GM19438 (cell line): ENCODE data around the gene TRIM49D1.
"Not testable (repeated sequence)": the region's sequence is repeated elsewhere in the genome, so short reads cannot be mapped to it uniquely, and the experiment has no call there.

Experiments used
- ATAC-seq: cut with Tn5 transposase; IDR thresholded peaks from one replicate; pipeline ENCODE4 v1.9.1; 2021; ENCODE audit warnings: low read depth; ENCODE audit not compliant: unreplicated experiment

Gene TRIM49D1, protein sequence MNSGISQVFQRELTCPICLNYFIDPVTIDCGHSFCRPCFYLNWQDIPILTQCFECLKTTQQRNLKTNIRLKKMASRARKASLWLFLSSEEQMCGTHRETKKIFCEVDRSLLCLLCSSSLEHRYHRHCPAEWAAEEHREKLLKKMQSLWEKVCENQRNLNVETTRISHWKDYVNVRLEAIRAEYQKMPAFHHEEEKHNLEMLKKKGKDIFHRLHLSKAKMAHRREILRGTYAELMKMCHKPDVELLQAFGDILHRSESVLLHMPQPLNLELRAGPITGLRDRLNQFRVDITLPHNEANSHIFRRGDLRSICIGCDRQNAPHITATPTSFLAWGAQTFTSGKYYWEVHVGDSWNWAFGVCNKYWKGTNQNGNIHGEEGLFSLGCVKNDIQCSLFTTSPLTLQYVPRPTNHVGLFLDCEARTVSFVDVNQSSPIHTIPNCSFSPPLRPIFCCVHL

DNA sequence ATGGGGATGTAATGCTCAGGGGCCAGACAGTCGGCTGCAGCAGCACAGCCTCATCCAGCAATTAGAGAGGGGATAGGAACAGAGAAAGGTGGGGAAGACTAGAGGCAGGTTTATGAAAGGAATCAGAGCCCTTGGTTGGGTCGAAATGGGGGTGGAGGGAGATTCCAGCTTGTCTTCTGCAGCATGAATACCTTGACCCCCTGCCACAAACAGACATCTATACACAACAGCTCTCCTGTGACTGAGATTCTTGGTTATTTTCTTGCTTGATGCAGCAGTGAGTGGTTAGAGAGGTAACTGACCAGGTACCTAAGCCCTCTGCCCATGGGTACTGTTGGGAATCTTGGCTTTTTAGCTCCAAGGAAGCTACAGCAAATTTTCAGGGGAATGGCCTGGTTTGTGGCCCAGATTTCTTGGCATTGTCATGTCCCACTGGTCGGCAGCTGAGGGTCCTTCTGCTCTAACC lies at the start of gene TRIM49D1:
TRIM49D1 (minus strand) TSS at position 51 of the 466 bp plus-strand sequence. CDS start 4,535 bp downstream, outside the sequence.
- ATAC-seq: no peak

DNA sequence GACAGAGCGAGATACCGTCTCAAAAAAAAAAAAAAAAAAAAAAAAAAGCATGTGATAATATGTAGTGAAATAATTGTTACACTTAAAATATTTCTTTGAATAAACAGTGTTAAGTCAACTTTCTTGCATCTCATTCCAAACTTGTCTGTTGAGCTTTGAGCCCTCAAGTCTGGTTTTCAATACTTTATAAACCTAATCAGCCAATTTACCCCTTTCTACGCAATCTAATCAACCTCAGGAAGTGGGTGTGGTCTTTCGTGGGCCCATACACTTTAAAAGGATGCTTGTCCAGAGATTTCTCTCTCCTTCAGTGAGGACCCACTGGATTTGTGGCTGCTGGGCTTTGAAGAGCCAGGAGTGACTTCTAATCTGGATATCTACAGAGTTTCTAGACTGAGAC lies 43.7 kb upstream of the TRIM49D1 start, which contains the start of gene TRIM64:
TRIM64 (plus strand) TSS at position 301 of the 400 bp plus-strand sequence. CDS start 2,467 bp downstream, outside the sequence.
- ATAC-seq: not testable (repeated sequence)

DNA sequence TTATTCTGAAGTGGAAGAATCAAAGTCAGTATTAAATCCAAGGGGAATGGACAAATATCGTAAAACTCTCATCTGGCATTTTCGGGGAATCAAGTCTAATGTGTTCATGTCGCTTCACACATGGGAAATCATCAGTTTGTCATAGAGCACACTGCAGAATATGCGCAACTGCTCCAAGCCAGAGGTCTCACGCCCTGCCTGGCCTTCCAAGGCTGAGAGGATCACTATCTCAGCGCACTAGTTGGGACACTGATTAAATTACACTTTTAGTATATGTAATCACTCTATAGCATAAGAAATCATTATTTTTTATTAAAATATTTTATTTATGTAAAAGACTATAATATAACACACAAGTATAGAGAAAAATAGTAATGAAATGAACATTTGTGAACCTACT lies 38.8 kb upstream of the TRIM49D1 start:
- not testable (repeated sequence) for ATAC-seq

DNA sequence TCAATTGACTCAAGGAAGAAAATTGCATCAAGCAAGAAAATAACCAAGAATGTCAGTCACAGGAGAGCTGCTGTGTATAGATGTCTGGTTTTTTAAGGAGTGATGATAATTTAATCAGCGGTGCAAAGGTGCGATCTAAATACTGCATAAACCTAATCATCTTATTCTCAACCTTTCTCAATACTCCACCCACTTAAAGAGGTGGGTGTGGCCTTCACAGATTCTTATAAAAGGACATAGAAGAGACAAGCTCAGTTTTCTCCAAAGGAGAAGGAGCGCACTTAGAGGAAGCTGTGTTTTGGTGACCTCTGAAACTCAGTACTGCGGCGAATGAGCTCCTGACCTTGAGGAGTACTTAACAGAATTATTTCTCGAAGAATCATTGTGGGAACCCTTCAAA lies 1.7 kb upstream of the TRIM49D1 start, which contains the start of gene TRIM49D2:
TRIM49D2 (plus strand) TSS at position 301 of the 400 bp plus-strand sequence. CDS start 2,698 bp downstream, outside the sequence.
- ATAC-seq: not testable (repeated sequence)

DNA sequence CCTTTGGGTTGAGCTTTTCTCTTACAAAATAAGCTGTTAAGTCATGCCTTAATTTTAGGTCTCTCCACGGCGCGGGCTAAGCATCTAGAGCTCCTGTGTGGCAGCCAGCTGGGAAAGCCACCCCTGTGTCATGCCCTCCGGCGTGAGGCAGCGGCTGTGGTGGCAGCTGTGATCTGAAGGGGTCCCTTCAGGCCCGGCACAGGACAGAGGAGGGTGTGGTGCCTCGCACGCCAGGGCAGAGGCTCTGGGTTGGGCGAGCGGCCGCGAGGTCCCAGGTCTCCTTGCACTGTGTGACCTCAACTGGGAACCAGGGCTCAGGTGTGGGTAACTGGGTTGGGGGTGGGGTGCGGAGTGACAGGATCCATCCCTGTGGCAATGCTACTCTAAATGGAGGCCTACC lies 21.2 kb downstream of the TRIM49D1 start:
- not testable (repeated sequence) for ATAC-seq

DNA sequence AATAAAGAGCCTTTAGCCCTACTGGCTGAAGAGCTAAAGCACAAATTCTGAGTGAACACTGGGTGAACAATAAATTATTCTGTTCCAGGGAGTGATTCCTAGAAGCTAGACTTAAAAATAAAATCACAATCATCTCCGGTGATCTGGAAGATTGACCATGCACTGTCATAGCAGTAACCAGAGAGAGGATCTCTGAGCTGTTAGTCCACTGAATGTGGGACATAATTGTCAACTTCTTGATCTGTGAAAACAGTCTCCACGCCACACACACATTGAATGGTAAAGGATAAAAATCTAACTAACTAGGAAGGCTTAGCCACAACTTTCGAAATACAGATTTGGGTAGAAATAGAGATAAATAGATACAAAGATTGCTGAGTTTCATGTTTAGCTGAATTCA lies 28.8 kb downstream of the TRIM49D1 start:
- ATAC-seq: not testable (repeated sequence)

DNA sequence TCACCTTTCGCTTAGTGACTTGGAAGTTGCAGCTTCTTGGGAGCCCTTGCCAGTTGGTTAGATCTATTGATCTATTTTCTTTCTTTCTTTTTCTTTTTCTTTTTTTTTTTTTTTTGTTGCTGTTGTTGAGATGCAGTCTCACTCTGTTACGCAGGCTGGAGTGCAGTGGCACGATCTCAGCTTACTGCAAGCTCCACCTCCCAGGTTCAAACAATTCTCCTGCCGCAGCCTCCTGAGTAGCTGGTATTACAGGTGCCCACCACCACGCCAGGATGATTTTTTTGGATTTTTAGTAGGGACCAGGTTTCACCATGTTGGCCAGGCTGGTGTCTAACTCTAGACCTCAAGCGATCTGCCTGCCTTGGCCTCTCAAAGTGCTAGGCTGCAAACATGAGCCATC lies 44.5 kb downstream of the TRIM49D1 start:
- ATAC-seq: not testable (repeated sequence)

DNA sequence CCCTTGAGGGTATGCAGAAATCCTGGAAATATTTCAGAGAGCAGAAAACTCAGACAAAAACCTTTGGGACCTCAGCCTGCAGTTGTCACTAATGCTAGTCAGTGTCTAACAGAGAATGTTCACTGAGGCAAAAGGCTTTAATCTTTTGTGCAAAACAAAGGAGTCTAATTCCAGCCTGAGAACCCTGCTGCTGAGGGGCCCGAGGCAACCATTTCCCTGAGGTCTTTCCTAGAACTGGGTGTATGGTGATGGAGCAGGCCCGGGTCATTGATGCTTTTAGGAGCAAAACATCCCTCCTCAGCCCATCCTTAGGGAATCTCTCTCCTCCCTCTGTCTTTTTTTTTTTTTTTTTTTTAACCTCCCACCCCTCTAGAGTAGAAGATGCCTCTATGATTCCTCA lies 49.5 kb downstream of the TRIM49D1 start:
- not testable (repeated sequence) for ATAC-seq

DNA sequence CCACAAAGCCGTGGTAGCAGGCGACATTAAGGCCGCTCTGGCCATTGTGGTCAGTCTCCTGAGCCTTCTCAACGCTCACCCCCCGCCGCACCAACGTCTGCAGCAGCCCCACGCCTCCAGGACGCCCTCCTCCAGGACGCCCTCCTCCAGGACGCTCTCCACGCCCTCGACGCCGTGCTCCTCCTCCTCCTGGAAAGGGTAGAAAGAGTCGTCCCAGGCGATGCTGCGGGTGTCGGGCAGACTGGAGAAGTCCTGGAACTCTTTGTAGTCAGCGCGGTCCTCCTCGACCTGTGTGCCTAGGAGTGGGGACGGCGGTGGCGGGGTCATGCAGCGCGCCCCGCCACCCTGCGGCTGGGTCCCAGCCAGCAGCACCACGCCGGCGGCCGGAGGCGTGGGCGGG lies 56.8 kb downstream of the TRIM49D1 start:
- not testable (repeated sequence) for ATAC-seq

DNA sequence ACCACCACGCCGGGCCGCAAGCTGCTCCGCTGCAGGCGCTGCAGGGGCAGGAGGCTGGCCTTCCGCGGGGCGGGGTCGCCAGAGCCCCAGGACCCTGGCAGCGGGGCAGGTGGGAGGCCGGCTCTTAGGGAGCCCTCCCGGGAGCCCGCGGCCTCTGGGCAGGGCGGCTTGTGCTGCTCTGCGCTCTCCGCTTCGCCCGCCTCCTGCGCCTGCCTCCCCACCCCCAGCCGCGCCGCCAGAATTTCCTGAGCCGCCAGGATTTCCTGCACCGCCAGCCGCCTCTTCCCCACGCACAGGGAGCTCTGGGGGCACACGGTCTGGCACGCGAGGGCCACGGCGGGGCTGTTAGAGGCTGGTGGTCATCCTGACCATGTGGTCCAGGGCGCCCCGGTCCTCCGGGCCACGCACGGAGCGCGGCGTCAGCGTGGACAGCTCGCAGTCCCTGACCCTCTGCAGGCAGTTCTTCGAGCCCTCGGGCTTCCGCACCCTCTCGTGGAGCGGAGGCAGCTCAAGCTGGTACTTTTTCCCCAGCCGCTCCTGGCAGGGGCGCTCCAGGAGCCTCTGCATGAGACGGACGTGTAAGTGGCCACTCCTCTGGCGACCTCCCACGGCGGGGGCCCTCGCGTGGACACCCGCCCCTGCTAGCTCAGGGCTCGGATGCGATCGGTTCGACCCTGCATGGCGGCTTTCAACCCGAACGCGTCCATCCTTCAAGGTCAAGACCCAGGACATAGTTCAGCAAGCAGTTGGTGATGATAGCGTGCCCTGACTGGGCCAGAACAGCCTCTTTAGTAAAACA lies 57.9 kb downstream of the TRIM49D1 start:
- not testable (repeated sequence) for ATAC-seq
